HG03108 (cell line): ENCODE data around the gene ST8SIA6.

Experiments
- ATAC-seq: cut with Tn5 transposase; IDR thresholded peaks from one replicate; pipeline ENCODE4 v1.9.1; 2021; ENCODE audit warnings: moderate library complexity; ENCODE audit not compliant: unreplicated experiment

The ST8SIA6 gene

GRCh38 chr10:17276756-17277424 lies 177.5 kb downstream of the ST8SIA6 start:
- no peak for ATAC-seq

GRCh38 chr10:17273403-17273802 lies 181.0 kb downstream of the ST8SIA6 start:
- ATAC-seq: no peak

GRCh38 chr10:17272648-17273047 lies 181.7 kb downstream of the ST8SIA6 start:
- ATAC-seq: no peak
